ENCODE data around the gene DSCAM. TPM values are rescaled to one million over a fixed set of nuclear protein-coding genes. Genes with fewer than 3 reads are reported as not detected.

DSCAM gene
- polyA plus RNA-seq, 3 donors: not detected

DNA sequence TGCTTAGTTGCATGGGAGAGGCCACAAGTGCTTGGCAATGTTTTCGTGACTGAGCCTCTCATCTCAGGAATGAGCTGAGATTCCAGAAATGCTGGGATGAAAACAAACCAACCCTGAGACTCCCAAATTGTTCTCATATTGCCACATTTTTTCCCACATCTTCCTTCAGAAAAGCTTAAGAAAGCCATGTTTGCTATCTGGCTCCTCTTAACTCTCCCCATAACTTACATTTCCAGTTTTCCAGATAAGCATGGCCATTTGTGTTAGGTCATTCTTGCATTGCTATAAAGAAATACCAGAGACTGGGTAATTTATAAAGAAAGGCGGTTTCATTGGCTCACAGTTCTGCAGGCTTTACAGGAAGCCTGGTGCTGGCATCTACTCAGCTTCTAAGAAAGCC lies 17.2 kb downstream of the DSCAM start:
- intact Hi-C loops (cut with micrococcal nuclease): no loop called here
- WGBS (ENCODE audit: insufficient coverage): 100% methylated on average over 1 of the region's 2 CpGs
- DNase-seq: no peak
- Histone ChIP-seq H3K36me3 (replicated peaks in 1 of 2; ENCODE audit: control insufficient read depth in 1 of 2, insufficient read depth in 2 of 2, low read length in 2 of 2) (no peaks in the 10 kb centered on the region), H4K20me1 (ENCODE audit: insufficient read depth, low read length) (no peaks in the 10 kb centered on the region), H3K9me3 (replicated peaks in 1 of 2; ENCODE audit: control insufficient read depth in 1 of 2, insufficient read depth in 1 of 2, low read length in 2 of 2) (peaks cover 0 to 2% of the 10 kb centered on the region in 2 donors), H2AFZ (ENCODE audit: insufficient read depth, low read depth, low read length, poor library complexity, severe bottlenecking) (no peak overlapping the region), H3K27me3 (ENCODE audit: control insufficient read depth in 2 of 2, insufficient read depth in 2 of 2, low read length in 2 of 2) (no peaks in the 10 kb centered on the region), H3K4me2 (replicated peaks; ENCODE audit: extremely low read depth, low read length, poor library complexity, severe bottlenecking) (no peak overlapping the region), H3K4me1 (ENCODE audit: control insufficient read depth in 1 of 2, insufficient read depth in 2 of 2, low read length in 2 of 2) (no peaks in the 10 kb centered on the region), H3K4me3 (replicated peaks in 1 of 3; ENCODE audit: low read depth in 2 of 3, low read length in 3 of 3) (no peak overlapping the region), H3K9ac (ENCODE audit: insufficient read depth, low read length, poor library complexity, severe bottlenecking) (no peak overlapping the region), H3K79me2 (ENCODE audit: insufficient read depth, low read length) (no peaks in the 10 kb centered on the region), H3K27ac (ENCODE audit: low read depth in 1 of 2, low read length in 2 of 2) (no peak overlapping the region)
- Mint-ChIP-seq H3K9me3 (peaks cover 1 to 14% (median 7%) of the 10 kb centered on the region in 7 donors), H3K27me3 (ENCODE audit: low read depth in 3 of 3) (no peaks in the 10 kb centered on the region), H3K4me1 (no peaks in the 10 kb centered on the region), H3K27ac (no peak overlapping the region), H3K36me3 (no peaks in the 10 kb centered on the region), H3K4me3 (no peak overlapping the region)
- TF ChIP-seq, protein P1, sequence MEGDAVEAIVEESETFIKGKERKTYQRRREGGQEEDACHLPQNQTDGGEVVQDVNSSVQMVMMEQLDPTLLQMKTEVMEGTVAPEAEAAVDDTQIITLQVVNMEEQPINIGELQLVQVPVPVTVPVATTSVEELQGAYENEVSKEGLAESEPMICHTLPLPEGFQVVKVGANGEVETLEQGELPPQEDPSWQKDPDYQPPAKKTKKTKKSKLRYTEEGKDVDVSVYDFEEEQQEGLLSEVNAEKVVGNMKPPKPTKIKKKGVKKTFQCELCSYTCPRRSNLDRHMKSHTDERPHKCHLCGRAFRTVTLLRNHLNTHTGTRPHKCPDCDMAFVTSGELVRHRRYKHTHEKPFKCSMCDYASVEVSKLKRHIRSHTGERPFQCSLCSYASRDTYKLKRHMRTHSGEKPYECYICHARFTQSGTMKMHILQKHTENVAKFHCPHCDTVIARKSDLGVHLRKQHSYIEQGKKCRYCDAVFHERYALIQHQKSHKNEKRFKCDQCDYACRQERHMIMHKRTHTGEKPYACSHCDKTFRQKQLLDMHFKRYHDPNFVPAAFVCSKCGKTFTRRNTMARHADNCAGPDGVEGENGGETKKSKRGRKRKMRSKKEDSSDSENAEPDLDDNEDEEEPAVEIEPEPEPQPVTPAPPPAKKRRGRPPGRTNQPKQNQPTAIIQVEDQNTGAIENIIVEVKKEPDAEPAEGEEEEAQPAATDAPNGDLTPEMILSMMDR (IDR thresholded peaks at IDR 0.05): no peak

DNA sequence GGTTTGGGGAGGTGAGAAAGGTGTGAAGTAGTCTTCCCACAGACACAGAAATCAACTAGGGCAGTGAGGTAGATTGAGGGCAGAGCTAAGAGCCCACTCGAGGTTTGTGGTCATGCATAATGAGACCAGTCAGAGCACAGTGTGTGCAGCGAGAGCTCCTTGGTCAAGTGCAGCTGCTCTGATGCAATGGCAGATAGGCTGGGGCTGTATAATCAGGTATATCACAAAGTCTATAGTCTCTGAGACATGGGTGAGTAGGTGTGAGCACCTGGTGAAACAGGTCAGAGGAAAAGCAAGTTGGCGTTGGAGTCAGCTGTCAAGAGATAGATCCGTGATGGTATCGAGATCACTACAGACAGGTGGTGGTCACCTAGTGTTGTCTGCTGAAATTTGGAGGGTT lies 17.6 kb downstream of the DSCAM start:
- intact Hi-C loops (cut with micrococcal nuclease): no loop called here

More for the DNA sequence above, 17.6 kb downstream of the DSCAM start:
- Mint-ChIP-seq H3K27ac (no peak overlapping the region), H3K36me3 (no peaks in the 10 kb centered on the region), H3K27me3 (ENCODE audit: low read depth in 3 of 3) (no peaks in the 10 kb centered on the region), H3K9me3 (peaks cover 1 to 14% (median 7%) of the 10 kb centered on the region in 7 donors), H3K4me3 (no peak overlapping the region), H3K4me1 (no peaks in the 10 kb centered on the region)
- H3K9me3 ChIP-seq (replicated peaks in 1 of 2; ENCODE audit: control insufficient read depth in 1 of 2, insufficient read depth in 1 of 2, low read length in 2 of 2): peaks cover 0 to 2% of the 10 kb centered on the region in 2 donors
- no peak overlapping the region for H3K4me2 ChIP-seq (replicated peaks; ENCODE audit: extremely low read depth, low read length, poor library complexity, severe bottlenecking)
- 89% methylated on average over 2 of the region's 5 CpGs for WGBS (ENCODE audit: insufficient coverage)
- H3K79me2 ChIP-seq (ENCODE audit: insufficient read depth, low read length): no peaks in the 10 kb centered on the region
- H3K9ac ChIP-seq (ENCODE audit: insufficient read depth, low read length, poor library complexity, severe bottlenecking): no peak overlapping the region
- H3K27ac ChIP-seq (ENCODE audit: low read depth in 1 of 2, low read length in 2 of 2): no peak overlapping the region
- H2AFZ ChIP-seq (ENCODE audit: insufficient read depth, low read depth, low read length, poor library complexity, severe bottlenecking): no peak overlapping the region
- no peak for DNase-seq
- no peaks in the 10 kb centered on the region for H3K4me1 ChIP-seq (ENCODE audit: control insufficient read depth in 1 of 2, insufficient read depth in 2 of 2, low read length in 2 of 2)
- TF ChIP-seq, protein P1 (IDR thresholded peaks at IDR 0.05): no peak
- no peak overlapping the region for H3K4me3 ChIP-seq (replicated peaks in 1 of 3; ENCODE audit: low read depth in 2 of 3, low read length in 3 of 3)
- H4K20me1 ChIP-seq (ENCODE audit: insufficient read depth, low read length): no peaks in the 10 kb centered on the region
- no peaks in the 10 kb centered on the region for H3K36me3 ChIP-seq (replicated peaks in 1 of 2; ENCODE audit: control insufficient read depth in 1 of 2, insufficient read depth in 2 of 2, low read length in 2 of 2)
- H3K27me3 ChIP-seq (ENCODE audit: control insufficient read depth in 2 of 2, insufficient read depth in 2 of 2, low read length in 2 of 2): no peaks in the 10 kb centered on the region
